ENCODE data around the gene NPAS3.

NPAS3 gene

GRCh38 chr14:33532553-33532952 is 593.9 kb downstream of the NPAS3 start:
- no peak overlapping the region for H3K27ac ChIP-seq
- no peak for TF ChIP-seq CTCF (conservative IDR thresholded peaks at IDR 0.05)

GRCh38 chr14:33534104-33534503 is 595.4 kb downstream of the NPAS3 start:
- H3K27ac ChIP-seq = no peak overlapping the region
- TF ChIP-seq CTCF (conservative IDR thresholded peaks at IDR 0.05) = no peak

- H3K27ac ChIP-seq = no peak overlapping the region
- TF ChIP-seq CTCF (conservative IDR thresholded peaks at IDR 0.05) = no peak
These were observed 596.0 kb downstream of the NPAS3 start for GRCh38 chr14:33534632-33535031.

- TF ChIP-seq CTCF (conservative IDR thresholded peaks at IDR 0.05) = no peak
- no peak overlapping the region for H3K27ac ChIP-seq
These were observed 601.3 kb downstream of the NPAS3 start for GRCh38 chr14:33539918-33540357.

DNA sequence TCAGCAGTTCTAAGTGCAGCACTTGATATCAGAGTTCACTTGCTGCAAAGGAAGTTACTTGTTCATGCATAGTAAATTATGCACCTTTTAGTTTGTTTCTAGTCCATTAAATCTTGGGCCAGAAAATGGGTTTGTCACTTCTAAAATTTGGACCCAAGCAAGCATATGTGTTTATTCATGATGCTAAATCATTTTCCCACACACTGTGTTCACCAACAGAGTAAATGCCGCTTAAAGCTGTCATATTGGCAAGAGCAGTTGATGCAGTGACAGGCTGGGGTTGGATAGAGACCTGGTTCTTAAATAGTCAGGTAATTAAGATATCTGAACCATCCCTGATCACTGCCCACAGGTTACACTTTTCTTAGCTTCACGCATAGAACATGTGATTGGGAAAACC is 602.5 kb downstream of the NPAS3 start:
- H3K27ac ChIP-seq = no peak overlapping the region
- TF ChIP-seq CTCF (conservative IDR thresholded peaks at IDR 0.05) = no peak

DNA sequence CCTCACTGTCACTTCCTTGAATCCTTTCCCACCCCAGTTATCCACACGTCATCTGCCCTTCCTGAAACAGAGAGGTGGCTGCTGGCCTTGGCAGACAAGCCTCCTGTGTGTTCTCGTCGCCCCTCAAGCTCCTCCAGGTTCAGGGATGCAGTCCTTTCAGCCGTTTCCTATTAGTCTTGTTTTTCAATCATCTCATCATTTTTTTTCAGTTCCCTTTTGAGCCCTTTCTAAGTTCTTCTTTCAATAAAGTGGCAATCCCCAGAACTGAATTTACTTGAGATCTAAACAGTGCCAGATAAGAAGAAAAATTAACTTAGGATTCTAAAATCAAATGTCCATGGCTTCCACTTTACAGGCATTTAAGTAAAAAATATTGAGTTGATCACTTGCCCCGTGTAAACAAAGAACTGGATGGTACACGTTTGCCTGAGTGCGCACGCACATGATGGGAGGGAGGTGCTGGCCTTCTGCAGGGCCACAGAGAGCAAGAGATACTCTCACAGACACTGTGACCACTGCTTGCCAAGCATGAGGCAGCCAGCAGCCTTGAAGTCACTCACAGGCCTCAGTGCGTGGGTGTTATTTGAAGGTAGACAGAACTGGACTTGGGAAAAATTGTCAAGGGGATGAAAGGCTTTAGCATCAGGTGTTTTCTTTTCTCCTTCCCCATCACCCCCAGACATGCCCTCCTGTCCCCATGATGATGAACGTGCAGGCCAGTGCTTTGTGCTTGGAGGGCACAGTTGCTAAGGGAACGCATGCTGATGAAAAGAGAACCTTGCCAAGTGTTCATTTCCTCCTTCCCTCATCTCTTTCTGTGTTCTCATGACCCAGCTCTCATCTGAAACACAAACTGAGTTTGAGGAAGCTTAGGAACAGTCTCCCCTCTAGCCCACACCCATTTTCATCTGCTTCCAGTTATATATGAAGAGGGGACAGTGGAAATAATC is 603.9 kb downstream of the NPAS3 start:
- H3K27ac ChIP-seq = no peak overlapping the region
- no peak for TF ChIP-seq CTCF (conservative IDR thresholded peaks at IDR 0.05)

DNA sequence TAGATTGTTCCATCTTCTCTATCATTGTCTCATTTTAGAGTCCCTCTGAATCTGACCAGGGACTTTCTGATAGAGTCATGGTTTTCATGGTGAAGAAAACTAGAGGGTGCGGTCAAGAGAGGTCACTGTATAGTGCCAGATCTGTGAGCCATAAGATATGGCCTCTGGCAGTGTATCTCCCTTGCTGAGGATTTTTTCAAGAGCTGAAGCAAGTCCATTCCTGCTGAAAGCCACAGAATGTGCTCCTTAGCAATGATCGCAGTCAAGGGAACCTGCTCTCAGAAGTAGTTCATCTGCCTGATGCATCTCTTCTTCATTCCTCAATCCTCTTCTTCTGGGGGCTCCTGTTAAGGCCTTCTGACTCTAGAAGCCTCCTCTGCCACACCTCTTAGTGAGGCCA is 607.0 kb downstream of the NPAS3 start:
- TF ChIP-seq CTCF (conservative IDR thresholded peaks at IDR 0.05) = no peak
- no peak overlapping the region for H3K27ac ChIP-seq

All from VCaP (cell line).